Placental epithelial cell (primary cell): ENCODE results near the gene PRB4. TPM values are rescaled to one million over a fixed set of nuclear protein-coding genes. Genes with fewer than 3 reads are reported as not detected.

Experiments
- total RNA-seq: library from RNA; depleted of rRNA; stranded (reverse); fragments of >200 nt; gene quantifications from 2 replicates; pipeline ENCODE4 v1.2.3, GENCODE V29; 2012

PRB4 gene
- total RNA-seq: not detected in 2 replicates

DNA sequence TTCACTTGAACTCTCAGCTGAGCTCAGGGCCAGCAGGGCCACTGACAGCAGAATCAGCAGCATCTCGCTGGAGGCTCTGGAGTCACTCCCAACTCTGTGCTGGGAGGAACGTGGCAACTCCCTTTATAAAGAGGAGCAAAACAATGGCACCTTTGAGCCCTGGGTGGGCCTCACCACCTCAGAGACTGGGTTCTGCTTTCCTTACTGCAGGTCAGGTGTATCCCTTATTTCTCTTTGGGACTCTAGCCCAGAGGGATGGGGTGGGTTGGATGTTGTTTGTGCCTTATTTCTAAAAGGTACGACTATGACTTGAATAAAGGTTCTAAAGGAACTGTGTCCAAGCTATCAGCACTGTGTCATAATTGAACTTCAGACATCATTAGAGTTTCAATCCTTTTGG is at the start of gene PRB4:
PRB4 (minus strand) TSS at position 101 of the 400 bp plus-strand sequence; CDS start at position 63, 38 bp downstream.

DNA sequence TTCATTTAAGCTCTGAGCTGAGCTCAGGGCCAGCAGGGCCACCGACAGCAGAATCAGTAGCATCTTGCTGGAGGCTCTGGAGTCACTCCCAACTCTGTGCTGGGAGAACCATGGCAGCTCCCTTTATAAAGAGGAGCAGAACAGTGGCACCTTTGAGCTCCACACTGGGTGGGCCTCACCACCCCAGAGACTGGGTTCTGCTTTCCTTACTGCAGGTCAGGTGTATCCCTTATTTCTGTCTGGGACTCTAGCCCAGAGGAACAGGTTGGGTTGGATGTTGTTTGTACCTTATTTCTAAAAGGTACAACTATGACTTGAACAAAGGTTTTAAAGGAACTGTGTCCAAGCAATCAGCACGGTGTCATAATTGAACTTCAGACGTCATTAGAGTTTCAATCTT is 40.6 kb downstream of the PRB4 start, which contains the start of gene PRB3:
PRB3 (minus strand) TSS at position 101 of the 400 bp plus-strand sequence; CDS start at position 63, 38 bp downstream.

Other genes with a start within 250 kb of the PRB4 start
- gene TAS2R46, start 248.1 kb downstream of the PRB4 start, total RNA-seq: 2.5 and 2.7 TPM in 2 replicates
- gene TAS2R43, start 218.1 kb downstream of the PRB4 start, total RNA-seq: 2.0 and 2.4 TPM in 2 replicates
- gene TAS2R30, start 175.8 kb downstream of the PRB4 start, total RNA-seq: 5.5 and 7.0 TPM in 2 replicates
- 4.7 and 7.4 TPM in 2 replicates for gene SMIM10L1, start 139.2 kb downstream of the PRB4 start, total RNA-seq
- not detected in 2 replicates for gene TAS2R42, start 123.5 kb downstream of the PRB4 start, total RNA-seq
- not detected in 2 replicates for gene PRB3, start 40.7 kb downstream of the PRB4 start, total RNA-seq
- not detected in 2 replicates for gene PRB2, start 85.1 kb upstream of the PRB4 start, total RNA-seq